Activated B cell treated with CpG ODN at 0.5 μM for 24 hours (primary cell): ENCODE data around the gene ANKRD66. TPM values are rescaled to one million over a fixed set of nuclear protein-coding genes. Genes with fewer than 3 reads are reported as not detected.

ENCODE experiments used
- ATAC-seq: fragments of 200-7000 bp; cut with Tn5 transposase; one replicate; pipeline ENCODE4 v1.10.0; 2021; ENCODE audit warnings: low read depth, mild to moderate bottlenecking, moderate library complexity
- CTCF ChIA-PET: fragments of 350-600 bp; sonication (Branson Sonifier 250); formaldehyde crosslinking; loops from one replicate; lab custom pipeline; 2021; ENCODE audit warnings: antibody characterized with exemption; lab: Charles Lee
- POLR2A ChIA-PET: fragments of 350-600 bp; sonication (Branson Sonifier 250); formaldehyde crosslinking; loops from one replicate; lab custom pipeline; 2021; ENCODE audit warnings: antibody characterized with exemption; lab: Charles Lee
- DNase-seq: peaks from one replicate; pipeline ENCODE4 v3.0.0; 2022
- H3K27ac Mint-ChIP-seq: one replicate; pipeline ENCODE4 v1.8.0; 2020; ENCODE audit warnings: mixed read lengths
- H3K27me3 Mint-ChIP-seq: one replicate; pipeline ENCODE4 v1.8.0; 2021; ENCODE audit warnings: mixed read lengths
- H3K36me3 Mint-ChIP-seq: one replicate; pipeline ENCODE4 v1.8.0; 2021; ENCODE audit warnings: low read depth, mixed read lengths
- H3K4me1 Mint-ChIP-seq: one replicate; pipeline ENCODE4 v1.8.0; 2021; ENCODE audit warnings: mixed read lengths
- H3K4me3 Mint-ChIP-seq: one replicate; pipeline ENCODE4 v1.8.0; 2020; ENCODE audit warnings: mild to moderate bottlenecking, mixed read lengths
- H3K9me3 Mint-ChIP-seq: one replicate; pipeline ENCODE4 v1.8.0; 2020; ENCODE audit warnings: mixed read lengths
- CTCF ChIP-seq: fragments of 200-600 bp; IDR thresholded peaks from one replicate; pipeline ENCODE4 v1.8.0; 2022; ENCODE audit warnings: antibody characterized with exemption, mild to moderate bottlenecking
- intact Hi-C: fragments of 100-400 bp; cut with micrococcal nuclease; formaldehyde crosslinking; loops from one replicate; pipeline ENCODE4 v1.15.1; 2024
- total RNA-seq: library from RNA; stranded (reverse); gene quantifications from 2 replicates; pipeline ENCODE4 v1.2.3, GENCODE V29; 2022

ANKRD66 gene
- total RNA-seq, 1 donor from 2014 or later, result not detected

GRCh38 chr6:46788791-46789190, 42.1 kb downstream of the ANKRD66 start:
- H3K9me3 Mint-ChIP-seq, result no peaks in the 10 kb centered on the region
- no peaks in the 10 kb centered on the region for H3K4me1 Mint-ChIP-seq
- no peak for DNase-seq
- ChIA-PET POLR2A (no interaction called here), CTCF (no interaction called here)
- no peak overlapping the region for H3K4me3 Mint-ChIP-seq
- no peak overlapping the region for H3K27ac Mint-ChIP-seq
- ATAC-seq, result no peak
- no peak for TF ChIP-seq CTCF
- intact Hi-C loops, result no loop called here
- H3K27me3 Mint-ChIP-seq, result no peaks in the 10 kb centered on the region
- H3K36me3 Mint-ChIP-seq, result no peaks in the 10 kb centered on the region

GRCh38 chr6:46789434-46790354, 43.0 kb downstream of the ANKRD66 start:
- H3K9me3 Mint-ChIP-seq, result no peaks in the 10 kb centered on the region
- CTCF ChIA-PET, result no interaction called here
- no peak overlapping the region for H3K4me3 Mint-ChIP-seq
- H3K27ac Mint-ChIP-seq, result no peak overlapping the region
- no peak for TF ChIP-seq CTCF
- POLR2A ChIA-PET, result no interaction called here
- DNase-seq (no peak), ATAC-seq (no peak)
- intact Hi-C loops, result no loop called here
- no peaks in the 10 kb centered on the region for H3K4me1 Mint-ChIP-seq
- no peaks in the 10 kb centered on the region for H3K27me3 Mint-ChIP-seq
- H3K36me3 Mint-ChIP-seq, result no peaks in the 10 kb centered on the region

GRCh38 chr6:46790355-46790874, 43.7 kb downstream of the ANKRD66 start:
- no peak for ATAC-seq
- CTCF ChIA-PET, result no interaction called here
- H3K4me1 Mint-ChIP-seq, result no peaks in the 10 kb centered on the region
- no peaks in the 10 kb centered on the region for H3K9me3 Mint-ChIP-seq
- no peak overlapping the region for H3K4me3 Mint-ChIP-seq
- H3K27ac Mint-ChIP-seq, result no peak overlapping the region
- DNase-seq, result no peak
- POLR2A ChIA-PET, result no interaction called here
- TF ChIP-seq CTCF, result no peak
- H3K27me3 Mint-ChIP-seq, result no peaks in the 10 kb centered on the region
- no peaks in the 10 kb centered on the region for H3K36me3 Mint-ChIP-seq
- intact Hi-C loops, result no loop called here

- Mint-ChIP-seq H3K9me3 (no peaks in the 10 kb centered on the region), H3K27me3 (no peaks in the 10 kb centered on the region), H3K36me3 (no peaks in the 10 kb centered on the region), H3K4me3 (no peak overlapping the region), H3K4me1 (no peaks in the 10 kb centered on the region), H3K27ac (no peak overlapping the region)
- intact Hi-C loops, result no loop called here
- ChIA-PET CTCF (no interaction called here), POLR2A (no interaction called here)
- ATAC-seq (no peak), DNase-seq (no peak)
- TF ChIP-seq CTCF, result no peak
Measured at GRCh38 chr6:46792635-46793034, 45.9 kb downstream of the ANKRD66 start.

GRCh38 chr6:46793138-46793537, 46.4 kb downstream of the ANKRD66 start, which contains the start of gene MEP1A:
Gene MEP1A (plus strand): TSS chr6:46793389. CDS start chr6:46793399, 10 bp downstream.
- Mint-ChIP-seq H3K36me3 (no peaks in the 10 kb centered on the region), H3K27me3 (no peaks in the 10 kb centered on the region), H3K9me3 (no peaks in the 10 kb centered on the region), H3K4me1 (no peaks in the 10 kb centered on the region), H3K27ac (no peak within 1 kb of the TSS), H3K4me3 (no peak within 1 kb of the TSS)
- intact Hi-C loops, result no loop called here
- no peak for DNase-seq
- POLR2A ChIA-PET, result no interaction called here
- CTCF ChIA-PET, result no interaction called here
- no peak for ATAC-seq
- no peak for TF ChIP-seq CTCF
